ENCODE data around the gene RTN4RL2.

Gene RTN4RL2

GRCh38 chr11:57475191-57475590, 14.9 kb downstream of the RTN4RL2 start:
- DNase-seq, result no peak
- H3K4me3 Mint-ChIP-seq, result no peak overlapping the region
- H3K36me3 Mint-ChIP-seq, result no peaks in the 10 kb centered on the region
- H3K4me1 Mint-ChIP-seq, result peaks cover 40% of the 10 kb centered on the region
- no peak overlapping the region for H3K27ac Mint-ChIP-seq
- H3K27me3 Mint-ChIP-seq, result peaks cover 72% of the 10 kb centered on the region
- H3K9me3 Mint-ChIP-seq, result no peaks in the 10 kb centered on the region
- CTCF ChIA-PET, result interaction anchor here (0.9 to 5.1 kb wide), 7 partner anchors 8 to 169 kb away, joined by 3 to 42 read pairs (median 11); no protein-coding TSS in a partner anchor

GRCh38 chr11:57475671-57476046, 15.3 kb downstream of the RTN4RL2 start:
- no peak for DNase-seq
- Mint-ChIP-seq H3K27ac (no peak overlapping the region), H3K4me3 (peak overlapping the region; percentile 58), H3K4me1 (peaks cover 42% of the 10 kb centered on the region), H3K36me3 (no peaks in the 10 kb centered on the region), H3K9me3 (no peaks in the 10 kb centered on the region), H3K27me3 (peaks cover 76% of the 10 kb centered on the region)
- CTCF ChIA-PET, result interaction anchor here (2.1 to 5.1 kb wide), 5 partner anchors 12 to 129 kb away, joined by 6 to 43 read pairs (median 26); partner anchors contain the start of gene RTN4RL2

GRCh38 chr11:57476047-57476756, 15.9 kb downstream of the RTN4RL2 start:
- Mint-ChIP-seq H3K27ac (no peak overlapping the region), H3K36me3 (no peaks in the 10 kb centered on the region), H3K27me3 (peaks cover 80% of the 10 kb centered on the region), H3K9me3 (no peaks in the 10 kb centered on the region), H3K4me1 (peaks cover 42% of the 10 kb centered on the region), H3K4me3 (peak overlapping the region; percentile 58)
- CTCF ChIA-PET, result interaction anchor here (0.6 to 3.7 kb wide), 4 partner anchors 18 to 129 kb away, joined by 3 to 43 read pairs (median 12); partner anchors contain the start of gene RTN4RL2
- peak; percentile 36 for DNase-seq

- DNase-seq, result peak; percentile 40
- CTCF ChIA-PET, result interaction anchor here (0.6 to 9.2 kb wide), 7 partner anchors 13 to 130 kb away, joined by 3 to 92 read pairs (median 5); partner anchors contain the start of gene RTN4RL2
- peak overlapping the region; percentile 49 for H3K4me3 Mint-ChIP-seq
- H3K36me3 Mint-ChIP-seq, result no peaks in the 10 kb centered on the region
- H3K27me3 Mint-ChIP-seq, result peaks cover 83% of the 10 kb centered on the region
- H3K9me3 Mint-ChIP-seq, result no peaks in the 10 kb centered on the region
- H3K4me1 Mint-ChIP-seq, result peaks cover 47% of the 10 kb centered on the region
- no peak overlapping the region for H3K27ac Mint-ChIP-seq
Observed at GRCh38 chr11:57476757-57477506, 16.6 kb downstream of the RTN4RL2 start.

- no peak overlapping the region for H3K4me3 Mint-ChIP-seq
- no peaks in the 10 kb centered on the region for H3K36me3 Mint-ChIP-seq
- H3K27ac Mint-ChIP-seq, result no peak overlapping the region
- H3K9me3 Mint-ChIP-seq, result no peaks in the 10 kb centered on the region
- CTCF ChIA-PET, result interaction anchor here (1.0 to 9.2 kb wide), 7 partner anchors 9 to 131 kb away, joined by 3 to 92 read pairs (median 5); partner anchors contain the start of gene RTN4RL2
- H3K27me3 Mint-ChIP-seq, result peaks cover 90% of the 10 kb centered on the region
- peaks cover 49% of the 10 kb centered on the region for H3K4me1 Mint-ChIP-seq
- no peak for DNase-seq
Observed at GRCh38 chr11:57477507-57478189, 17.3 kb downstream of the RTN4RL2 start.

GRCh38 chr11:57479021-57479663, 18.8 kb downstream of the RTN4RL2 start:
- H3K9me3 Mint-ChIP-seq, result no peaks in the 10 kb centered on the region
- H3K4me1 Mint-ChIP-seq, result peaks cover 43% of the 10 kb centered on the region
- H3K4me3 Mint-ChIP-seq, result no peak overlapping the region
- H3K36me3 Mint-ChIP-seq, result no peaks in the 10 kb centered on the region
- CTCF ChIA-PET, result interaction anchor here (3.5 to 9.2 kb wide), 3 partner anchors 16 to 132 kb away, joined by 22 to 92 read pairs (median 43); partner anchors contain the start of gene RTN4RL2
- no peak overlapping the region for H3K27ac Mint-ChIP-seq
- DNase-seq, result no peak
- H3K27me3 Mint-ChIP-seq, result peaks cover 89% of the 10 kb centered on the region

- Mint-ChIP-seq H3K4me3 (no peak overlapping the region), H3K27ac (no peak overlapping the region), H3K27me3 (peaks cover 85% of the 10 kb centered on the region)
Observed at GRCh38 chr11:57479911-57480310, 19.6 kb downstream of the RTN4RL2 start.

GRCh38 chr11:57480409-57481137, 20.2 kb downstream of the RTN4RL2 start:
- CTCF ChIA-PET, result interaction anchor here (0.7 to 9.2 kb wide), 11 partner anchors 8 to 135 kb away, joined by 3 to 106 read pairs (median 6); partner anchors contain the start of gene RTN4RL2
- peaks cover 30% of the 10 kb centered on the region for H3K4me1 Mint-ChIP-seq
- H3K27me3 Mint-ChIP-seq, result peaks cover 83% of the 10 kb centered on the region
- H3K4me3 Mint-ChIP-seq, result no peak overlapping the region
- DNase-seq, result peak; percentile 86
- H3K27ac Mint-ChIP-seq, result no peak overlapping the region
- H3K36me3 Mint-ChIP-seq, result peaks cover 10% of the 10 kb centered on the region
- no peaks in the 10 kb centered on the region for H3K9me3 Mint-ChIP-seq

More at GRCh38 chr11:57479911-57480310, 19.6 kb downstream of the RTN4RL2 start:
- Mint-ChIP-seq H3K4me1 (peaks cover 35% of the 10 kb centered on the region), H3K36me3 (peaks cover 4% of the 10 kb centered on the region), H3K9me3 (no peaks in the 10 kb centered on the region)
- DNase-seq, result no peak
- CTCF ChIA-PET, result interaction anchor here (0.7 to 9.2 kb wide), 7 partner anchors 10 to 134 kb away, joined by 3 to 106 read pairs (median 6); partner anchors contain the start of gene RTN4RL2

GRCh38 chr11:57481315-57481714, 21.0 kb downstream of the RTN4RL2 start:
- Mint-ChIP-seq H3K4me3 (no peak overlapping the region), H3K27me3 (peaks cover 76% of the 10 kb centered on the region), H3K36me3 (peaks cover 15% of the 10 kb centered on the region), H3K4me1 (peaks cover 23% of the 10 kb centered on the region), H3K9me3 (no peaks in the 10 kb centered on the region), H3K27ac (no peak overlapping the region)
- no peak for DNase-seq
- CTCF ChIA-PET, result interaction anchor here (0.6 to 9.2 kb wide), 10 partner anchors 9 to 136 kb away, joined by 3 to 106 read pairs (median 6); partner anchors contain the start of gene RTN4RL2

GRCh38 chr11:57481915-57482781, 21.8 kb downstream of the RTN4RL2 start:
- peaks cover 18% of the 10 kb centered on the region for H3K4me1 Mint-ChIP-seq
- peaks cover 67% of the 10 kb centered on the region for H3K27me3 Mint-ChIP-seq
- no peak for DNase-seq
- H3K27ac Mint-ChIP-seq, result no peak overlapping the region
- H3K36me3 Mint-ChIP-seq, result peaks cover 15% of the 10 kb centered on the region
- H3K9me3 Mint-ChIP-seq, result no peaks in the 10 kb centered on the region
- no peak overlapping the region for H3K4me3 Mint-ChIP-seq
- CTCF ChIA-PET, result interaction anchor here (0.6 to 9.2 kb wide), 9 partner anchors 9 to 136 kb away, joined by 3 to 106 read pairs (median 3); partner anchors contain the start of gene RTN4RL2

GRCh38 chr11:57482782-57483561, 22.6 kb downstream of the RTN4RL2 start:
- Mint-ChIP-seq H3K4me1 (peaks cover 17% of the 10 kb centered on the region), H3K27me3 (peaks cover 59% of the 10 kb centered on the region), H3K36me3 (peaks cover 21% of the 10 kb centered on the region), H3K4me3 (no peak overlapping the region), H3K9me3 (no peaks in the 10 kb centered on the region), H3K27ac (no peak overlapping the region)
- DNase-seq, result peak; percentile 66
- CTCF ChIA-PET, result interaction anchor here (0.6 to 9.2 kb wide), 13 partner anchors 10 to 161 kb away, joined by 3 to 106 read pairs (median 5); partner anchors contain the start of genes RTN4RL2 and SLC43A1
